ENCODE results near the gene DCAF8L2. TPM values are rescaled to one million over a fixed set of nuclear protein-coding genes. Genes with fewer than 3 reads are reported as not detected.

The DCAF8L2 gene
- total and polyA plus RNA-seq, 2 experiments from 2014 or later, result not detected

- TF ChIP-seq REST (IDR thresholded peaks at IDR 0.05; ENCODE audit: unreplicated experiment), result no peak
- no peak for TF ChIP-seq ZNF114 (CRISPR knock-in tag; IDR thresholded peaks at IDR 0.05)
- TF ChIP-seq JUNB (IDR thresholded peaks at IDR 0.05; ENCODE audit: unreplicated experiment), result no peak
- no peak for TF ChIP-seq EZH2phosphoT487 (IDR thresholded peaks at IDR 0.05; ENCODE audit: unreplicated experiment)
- TF ChIP-seq CTCF (conservative IDR thresholded peaks at IDR 0.05; ENCODE audit: low read depth in 2 of 2), result no peak
- no peak for TF ChIP-seq POLR2AphosphoS5 (IDR thresholded peaks at IDR 0.05; ENCODE audit: low read depth)
- TF ChIP-seq NANOG (IDR thresholded peaks at IDR 0.05; ENCODE audit: borderline replicate concordance), result no peak
- no peak for TF ChIP-seq STAT1 (IDR thresholded peaks at IDR 0.05; ENCODE audit: unreplicated experiment)
- no peak for TF ChIP-seq ETS1 (IDR thresholded peaks at IDR 0.05)
- TF ChIP-seq EZH2 (IDR thresholded peaks at IDR 0.05; ENCODE audit: low read depth, unreplicated experiment), result no peak
- no peak for TF ChIP-seq CREB1 (CRISPR knock-in tag; IDR thresholded peaks at IDR 0.05; ENCODE audit: low read depth)
- TF ChIP-seq ZNF462 (CRISPR knock-in tag; IDR thresholded peaks at IDR 0.05), result no peak
- no peak for TF ChIP-seq ZNF331 (CRISPR knock-in tag; IDR thresholded peaks at IDR 0.05; ENCODE audit: low read depth)
- no peak overlapping the region for H3K4me2 ChIP-seq
- no peaks in the 10 kb centered on the region for H3K36me3 Mint-ChIP-seq (ENCODE audit: low read depth)
- H3K27me3 Mint-ChIP-seq (ENCODE audit: insufficient read depth, low read depth, poor library complexity), result no peaks in the 10 kb centered on the region
- H3K79me2 ChIP-seq (replicated peaks; ENCODE audit: insufficient read depth), result no peaks in the 10 kb centered on the region
- no peaks in the 10 kb centered on the region for H3K36me3 ChIP-seq (ENCODE audit: insufficient read depth)
- H3K4me3 Mint-ChIP-seq, result no peak overlapping the region
- no peaks in the 10 kb centered on the region; the same call in 2 of the 3 replicates for H3K4me1 Mint-ChIP-seq
- no peaks in the 10 kb centered on the region for H3F3A ChIP-seq (replicated peaks; ENCODE audit: low read depth)
- H3K4me3 ChIP-seq, result no peak overlapping the region
- no peak overlapping the region for H3K27ac ChIP-seq (ENCODE audit: low read depth)
- no peaks in the 10 kb centered on the region for H4K20me1 ChIP-seq (replicated peaks; ENCODE audit: insufficient read depth)
- no peak for ATAC-seq
- DNase-seq (ENCODE audit: low spot score), result no peak
- no peaks in the 10 kb centered on the region for H3K9me2 ChIP-seq (ENCODE audit: insufficient read depth)
- H3K27ac Mint-ChIP-seq, result no peak overlapping the region
- H2AFZ ChIP-seq, result no peak overlapping the region
- no peaks in the 10 kb centered on the region for H3K27me3 ChIP-seq (ENCODE audit: insufficient read depth)
- no peaks in the 10 kb centered on the region for H3K4me1 ChIP-seq (ENCODE audit: insufficient read depth)
- no peaks in the 10 kb centered on the region for H3K9me3 Mint-ChIP-seq
Observed at GRCh38 chrX:27796640-27797257, 206.6 kb downstream of the DCAF8L2 start.
